WTC11 (cell line): Measurements from ENCODE around the gene CBX6. TPM values are rescaled to one million over a fixed set of nuclear protein-coding genes. Genes with fewer than 3 reads are reported as not detected.

ENCODE experiments used
- ATAC-seq: fragments of 200-7000 bp; cut with Tn5 transposase; 2 replicates; pipeline ENCODE4 v1.10.0; 2021; ENCODE audit warnings: mild to moderate bottlenecking, moderate library complexity
- CTCF ChIA-PET: fragments of 300-600 bp; sonication (Branson Sonifier 250); formaldehyde crosslinking; loops from one replicate; lab custom pipeline; 2021; ENCODE audit warnings: antibody characterized with exemption; lab: Charles Lee
- POLR2A ChIA-PET: fragments of 350-600 bp; sonication (Branson Sonifier 250); formaldehyde crosslinking; loops from one replicate; lab custom pipeline; 2021; ENCODE audit warnings: antibody characterized with exemption; lab: Charles Lee
- DNase-seq: peaks from one replicate; pipeline ENCODE4 v3.0.0; 2021; ENCODE audit warnings: low spot score
- H3K27ac Mint-ChIP-seq: 2 replicates; pipeline ENCODE4 v1.8.0; 2021; ENCODE audit warnings: mixed read lengths
- H3K27me3 Mint-ChIP-seq: 2 replicates; pipeline ENCODE4 v1.8.0; 2021; ENCODE audit warnings: low read depth, mild to moderate bottlenecking, moderate library complexity, mixed read lengths
- H3K36me3 Mint-ChIP-seq: 2 replicates; pipeline ENCODE4 v1.8.0; 2021; ENCODE audit warnings: mixed read lengths
- H3K4me1 Mint-ChIP-seq: 2 replicates; pipeline ENCODE4 v1.8.0; 2022; ENCODE audit warnings: mixed read lengths
- H3K4me3 Mint-ChIP-seq: 2 replicates; pipeline ENCODE4 v1.8.0; 2021; ENCODE audit warnings: mild to moderate bottlenecking, moderate library complexity, mixed read lengths
- H3K9me3 Mint-ChIP-seq: 2 replicates; pipeline ENCODE4 v1.8.0; 2021; ENCODE audit warnings: mixed read lengths
- ATF1 ChIP-seq: sonication (generic); formaldehyde crosslinking; IDR thresholded peaks from 2 replicates; pipeline ENCODE4 v1.8.1; 2023; ENCODE audit warnings: mild to moderate bottlenecking, moderate library complexity, missing genetic modification reagents
- ATF6 ChIP-seq: sonication (generic); formaldehyde crosslinking; IDR thresholded peaks from 2 replicates; pipeline ENCODE4 v1.8.1; 2023; ENCODE audit warnings: mild to moderate bottlenecking, missing genetic modification reagents
- E2F4 ChIP-seq: sonication (generic); formaldehyde crosslinking; IDR thresholded peaks from 2 replicates; pipeline ENCODE4 v1.8.1; 2022; ENCODE audit warnings: low read depth, mild to moderate bottlenecking, moderate library complexity, missing genetic modification reagents, borderline replicate concordance
- ELF4 ChIP-seq: sonication (generic); formaldehyde crosslinking; IDR thresholded peaks from 2 replicates; pipeline ENCODE4 v1.8.1; 2022; ENCODE audit warnings: low read depth, mild to moderate bottlenecking, moderate library complexity, missing genetic modification reagents
- FOXP4 ChIP-seq: sonication (generic); formaldehyde crosslinking; IDR thresholded peaks from 2 replicates; pipeline ENCODE4 v1.8.0; 2022; ENCODE audit warnings: mild to moderate bottlenecking, missing genetic modification reagents
- MAX ChIP-seq: sonication (generic); formaldehyde crosslinking; IDR thresholded peaks from 2 replicates; pipeline ENCODE4 v1.8.0; 2022; ENCODE audit warnings: mild to moderate bottlenecking, missing genetic modification reagents
- NFYB ChIP-seq: sonication (generic); formaldehyde crosslinking; conservative IDR thresholded peaks from 2 replicates; pipeline ENCODE4 v1.8.0; 2022; ENCODE audit warnings: low read depth, missing genetic modification reagents
- PRRX2 ChIP-seq: fragments of 250-450 bp; sonication (Bioruptor Pico); IDR thresholded peaks from 2 replicates; pipeline ENCODE4 v1.8.0; 2021; ENCODE audit warnings: mild to moderate bottlenecking
- RORB ChIP-seq: fragments of 250-450 bp; sonication (Bioruptor Pico); IDR thresholded peaks from 2 replicates; pipeline ENCODE4 v1.9.0; 2021; ENCODE audit warnings: mild to moderate bottlenecking
- SMAD4 ChIP-seq: sonication (generic); formaldehyde crosslinking; IDR thresholded peaks from 2 replicates; pipeline ENCODE4 v1.8.0; 2022; ENCODE audit warnings: mild to moderate bottlenecking, missing genetic modification reagents
- SOX15 ChIP-seq: fragments of 250-450 bp; sonication (Bioruptor Pico); IDR thresholded peaks from 2 replicates; pipeline ENCODE4 v1.9.0; 2021; ENCODE audit warnings: mild to moderate bottlenecking
- SP1 ChIP-seq: sonication (generic); formaldehyde crosslinking; conservative IDR thresholded peaks from 2 replicates; pipeline ENCODE4 v1.8.1; 2022; ENCODE audit warnings: missing genetic modification reagents
- TEAD4 ChIP-seq: sonication (generic); formaldehyde crosslinking; IDR thresholded peaks from 2 replicates; pipeline ENCODE4 v1.8.0; 2022; ENCODE audit warnings: mild to moderate bottlenecking, missing genetic modification reagents
- ZNF232 ChIP-seq: sonication (generic); formaldehyde crosslinking; IDR thresholded peaks from 2 replicates; pipeline ENCODE4 v1.8.0; 2022; ENCODE audit warnings: mild to moderate bottlenecking, missing genetic modification reagents
- ZNF317 ChIP-seq: sonication (generic); formaldehyde crosslinking; IDR thresholded peaks from 2 replicates; pipeline ENCODE4 v1.8.1; 2023; ENCODE audit warnings: low read depth, mild to moderate bottlenecking, moderate library complexity, missing genetic modification reagents, borderline replicate concordance
- ZNF396 ChIP-seq: fragments of 250-450 bp; sonication (Bioruptor Pico); IDR thresholded peaks from 2 replicates; pipeline ENCODE4 v1.8.0; 2021; ENCODE audit warnings: mild to moderate bottlenecking, moderate library complexity, borderline replicate concordance
- ZNF425 ChIP-seq: fragments of 250-450 bp; sonication (Bioruptor Pico); conservative IDR thresholded peaks from 2 replicates; pipeline ENCODE4 v1.9.0; 2021; ENCODE audit warnings: mild to moderate bottlenecking
- ZNF512 ChIP-seq: sonication (generic); formaldehyde crosslinking; IDR thresholded peaks from 2 replicates; pipeline ENCODE4 v1.8.1; 2022; ENCODE audit warnings: missing genetic modification reagents, borderline replicate concordance
- total RNA-seq: library from RNA; stranded (reverse); gene quantifications from 3 replicates; pipeline ENCODE4 v1.2.3, GENCODE V29; 2021

Gene CBX6
- total RNA-seq, 1 experiment from 2014 or later, result 27.0 TPM

GRCh38 chr22:38872172-38872830, at the start of gene CBX6 (continued):
- no peak for TF ChIP-seq FOXP4 (CRISPR knock-in tag)
- no peak for TF ChIP-seq SMAD4 (CRISPR knock-in tag)
- no peak for TF ChIP-seq NFYB (CRISPR knock-in tag)
- no peak for TF ChIP-seq ZNF425 (CRISPR knock-in tag)
- TF ChIP-seq ATF6 (CRISPR knock-in tag), result no peak
- no peak for TF ChIP-seq SOX15 (CRISPR knock-in tag)
- no peak for TF ChIP-seq ATF1
- no peak for TF ChIP-seq ZNF317 (CRISPR knock-in tag)
- no peak for TF ChIP-seq TEAD4 (CRISPR knock-in tag)
- peak; percentile 20 for TF ChIP-seq SP1
- TF ChIP-seq MAX (CRISPR knock-in tag), result peak; percentile 39
- no peak for TF ChIP-seq ZNF512 (CRISPR knock-in tag)
- no peak for TF ChIP-seq E2F4 (CRISPR knock-in tag)
- peak; percentile 19; the same call in 1 of the 2 replicates for TF ChIP-seq ZNF232 (CRISPR knock-in tag)
- no peak for TF ChIP-seq RORB (CRISPR knock-in tag)

- POLR2A ChIA-PET, result no interaction called here
- Mint-ChIP-seq H3K36me3 (no peaks in the 10 kb centered on the region), H3K4me3 (no peak overlapping the region)
- TF ChIP-seq MAX (CRISPR knock-in tag), result no peak
- TF ChIP-seq ZNF425 (CRISPR knock-in tag), result no peak
- no peak for TF ChIP-seq ELF4
- no peak for TF ChIP-seq ZNF396 (CRISPR knock-in tag)
- no peak for TF ChIP-seq PRRX2 (CRISPR knock-in tag)
- TF ChIP-seq, all 79 proteins: peak for 0
- no peak for DNase-seq
- Mint-ChIP-seq H3K4me1 (peaks cover 6% of the 10 kb centered on the region), H3K27me3 (peaks cover 7% of the 10 kb centered on the region), H3K9me3 (no peaks in the 10 kb centered on the region), H3K27ac (no peak overlapping the region)
- CTCF ChIA-PET, result interaction anchor here (0.8 kb wide), 1 partner anchor 51 kb away, joined by 3 read pairs; no protein-coding TSS in a partner anchor
- no peak for ATAC-seq
Observed at GRCh38 chr22:38921806-38922205, 49.8 kb upstream of the CBX6 start.
